Superior temporal gyrus (tissue), 1 donor: ENCODE measurements around the gene DDRGK1.
"Not testable (repeated sequence)": the region's sequence is repeated elsewhere in the genome, so short reads cannot be mapped to it uniquely, and the experiment has no call there.

Experiments used
- DNase-seq: peaks from one replicate; pipeline ENCODE4 v3.0.0-alpha.2; 2016; ENCODE audit errors: extremely low spot score

DDRGK1 gene

DNA sequence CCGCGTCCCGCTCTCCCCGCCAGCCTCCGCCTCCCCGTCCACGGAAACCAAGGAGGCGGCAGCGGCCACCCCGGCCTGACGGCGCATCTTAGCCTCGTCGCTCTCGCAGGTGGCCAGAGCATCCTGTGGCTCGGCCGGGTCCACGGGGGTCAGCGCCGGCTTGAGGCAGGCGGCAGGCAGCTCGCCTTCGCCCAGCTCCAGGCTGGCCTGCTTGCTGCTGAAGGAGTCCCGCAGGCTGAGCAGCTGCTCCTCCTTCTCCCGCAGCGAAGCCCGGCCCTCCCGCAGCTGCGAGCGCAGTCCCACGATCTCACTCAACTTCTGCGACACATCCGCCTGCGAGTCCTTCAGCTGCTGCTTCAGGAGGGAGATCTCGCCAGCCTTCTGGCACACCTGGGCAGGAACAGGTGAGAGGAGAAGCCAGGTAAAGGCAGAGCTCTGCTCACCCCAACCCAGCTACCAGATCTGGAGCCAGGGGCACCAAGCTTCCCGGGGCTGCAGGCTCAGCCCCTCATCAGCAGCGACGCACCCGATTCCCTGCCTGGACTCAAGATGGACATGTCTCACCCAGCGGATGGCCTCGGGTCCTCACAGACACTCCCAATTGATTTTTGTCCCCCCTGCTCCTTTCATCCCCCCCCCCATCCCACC lies 39.6 kb downstream of the DDRGK1 start:
- no peak for DNase-seq

DNA sequence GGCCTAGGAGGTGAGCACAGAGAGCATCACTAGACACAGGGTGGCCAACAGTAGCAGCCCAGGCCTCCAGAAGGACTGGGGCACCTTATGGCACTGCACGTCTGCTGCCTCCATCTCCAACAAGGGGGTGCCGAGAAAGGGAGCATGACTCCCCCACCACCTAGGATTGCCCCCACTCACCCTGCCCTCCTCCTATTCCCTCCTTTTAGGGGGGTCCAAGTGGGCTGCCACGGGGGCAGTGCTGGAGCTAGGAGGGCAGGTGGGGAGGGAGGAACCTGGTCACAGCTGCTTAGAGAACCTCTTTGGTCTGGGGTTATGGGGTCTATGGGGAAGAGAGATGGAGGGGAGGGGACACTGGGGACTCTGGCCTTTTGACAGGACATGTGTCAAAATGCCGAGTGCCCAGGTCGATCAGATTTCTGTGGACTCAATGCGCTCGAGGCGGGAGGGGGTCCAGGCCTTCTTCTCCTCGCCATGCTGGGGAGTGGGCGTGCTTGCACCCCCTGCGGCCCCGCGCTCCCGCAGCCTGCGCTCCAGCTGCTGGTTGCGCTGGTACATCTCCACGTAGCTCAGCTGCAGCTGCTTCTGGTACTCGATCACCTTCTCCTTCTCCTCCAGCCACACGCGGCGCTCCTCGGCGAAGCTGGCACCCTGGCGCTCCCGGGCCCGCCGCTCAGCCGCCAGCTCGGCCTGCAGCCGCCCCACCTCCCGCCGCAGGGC lies 40.3 kb downstream of the DDRGK1 start:
- no peak for DNase-seq

DNA sequence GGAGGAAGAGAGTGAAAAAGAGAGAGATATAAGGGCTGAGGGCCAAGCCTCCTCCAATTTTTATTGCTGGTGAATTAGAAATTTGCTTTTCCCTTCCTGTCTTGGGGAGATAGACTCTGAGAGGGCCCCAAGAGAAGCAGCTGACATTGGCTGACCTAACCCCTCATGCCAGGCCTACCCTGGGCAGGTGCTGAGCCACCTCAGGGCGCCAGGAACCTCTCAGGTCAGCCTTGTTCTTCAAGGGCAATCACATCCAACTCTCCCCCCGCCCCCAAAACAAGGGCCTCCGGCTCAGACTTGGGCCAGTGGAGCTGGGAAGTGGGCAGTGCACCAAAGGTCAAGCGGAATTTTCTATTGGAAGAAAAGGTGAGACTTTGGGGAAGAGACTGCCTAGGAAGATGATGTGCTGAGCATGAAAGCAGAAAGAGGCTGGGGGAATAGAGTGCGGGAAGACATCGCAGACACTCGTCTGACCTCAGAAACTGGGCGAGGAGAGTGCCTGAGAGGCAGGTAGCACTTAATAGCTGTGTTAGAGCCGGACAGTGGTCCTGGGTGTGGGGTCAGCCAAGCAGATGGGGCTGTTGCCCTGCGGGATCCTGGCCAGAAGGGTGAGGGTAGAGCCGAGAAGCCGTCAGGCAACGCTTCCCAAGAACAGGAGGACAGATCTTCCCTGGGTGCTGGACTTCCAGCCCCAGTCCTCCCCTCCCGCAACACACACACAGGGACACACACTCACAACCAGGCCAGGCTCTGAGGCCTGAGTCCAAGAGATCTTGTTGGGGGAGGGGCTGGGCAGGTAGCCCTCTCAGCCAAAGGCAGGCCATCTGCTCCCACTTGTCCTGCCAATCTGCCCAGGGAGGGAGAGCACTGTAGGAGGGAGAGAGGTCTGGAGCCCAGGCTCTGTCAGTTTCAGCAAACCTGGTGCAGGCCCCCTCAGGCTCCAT lies 41.1 kb downstream of the DDRGK1 start:
- DNase-seq: no peak

DNA sequence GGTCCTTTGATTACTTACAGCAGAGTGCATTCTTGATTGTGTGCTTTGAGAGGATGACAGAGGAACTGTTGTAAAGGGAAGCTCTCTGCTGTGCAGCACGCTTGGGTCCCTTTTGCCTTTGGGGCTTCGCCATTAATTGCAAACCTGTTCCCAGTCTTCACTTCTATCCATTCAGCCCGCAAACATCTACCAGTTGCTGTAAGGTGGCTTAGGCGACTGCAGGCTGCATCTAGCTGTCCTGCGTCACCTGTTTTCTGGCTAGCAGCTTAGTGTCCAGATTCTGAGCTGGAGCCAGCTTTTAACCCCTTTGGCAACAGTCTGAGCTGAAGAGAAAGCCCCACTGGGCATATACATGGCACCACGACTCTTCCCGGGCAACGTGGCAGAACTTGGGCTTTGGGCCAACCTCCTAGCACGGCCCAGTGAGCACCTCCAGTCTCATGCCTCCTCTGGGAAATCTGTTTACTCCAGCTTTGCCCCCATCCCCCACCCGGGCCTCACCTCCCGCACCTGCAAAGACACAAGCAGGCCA lies 42.3 kb downstream of the DDRGK1 start:
- DNase-seq: no peak

DNA sequence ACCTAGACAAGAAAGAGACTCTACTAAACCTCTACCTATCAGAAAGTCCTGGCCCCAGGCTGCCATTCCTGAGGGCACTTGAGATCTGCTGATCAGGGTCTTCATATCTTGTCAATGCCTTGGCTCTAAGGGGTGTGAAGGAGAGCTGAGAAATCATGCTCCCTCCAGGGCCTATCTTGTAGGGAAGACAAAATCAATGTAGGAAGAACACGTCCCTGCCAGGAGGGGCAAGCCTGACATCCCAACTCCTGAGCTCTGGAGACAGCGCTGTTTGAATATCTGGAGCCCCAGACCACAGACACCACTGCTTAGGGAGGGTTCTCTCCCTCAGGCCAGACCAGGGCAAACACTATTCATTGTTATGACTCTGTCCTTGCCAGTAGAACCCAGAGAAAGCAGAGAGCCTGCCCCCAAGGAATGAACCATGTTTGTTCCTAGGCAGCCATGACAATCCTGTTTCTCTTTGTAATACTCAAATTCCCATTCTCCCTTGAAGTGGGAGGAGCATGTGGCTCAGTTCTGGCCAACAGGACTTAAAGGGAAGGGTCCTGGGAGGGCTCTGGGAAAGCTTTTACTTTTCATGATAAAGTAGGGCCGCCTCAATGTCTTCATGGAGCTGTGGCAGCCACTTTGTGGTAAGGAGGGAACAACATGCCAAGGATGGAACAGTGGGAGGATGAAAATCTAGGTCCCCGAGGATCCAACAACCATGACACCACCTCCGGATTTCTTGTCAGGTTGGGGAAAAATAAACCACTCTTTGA lies 43.0 kb downstream of the DDRGK1 start:
- DNase-seq: no peak

DNA sequence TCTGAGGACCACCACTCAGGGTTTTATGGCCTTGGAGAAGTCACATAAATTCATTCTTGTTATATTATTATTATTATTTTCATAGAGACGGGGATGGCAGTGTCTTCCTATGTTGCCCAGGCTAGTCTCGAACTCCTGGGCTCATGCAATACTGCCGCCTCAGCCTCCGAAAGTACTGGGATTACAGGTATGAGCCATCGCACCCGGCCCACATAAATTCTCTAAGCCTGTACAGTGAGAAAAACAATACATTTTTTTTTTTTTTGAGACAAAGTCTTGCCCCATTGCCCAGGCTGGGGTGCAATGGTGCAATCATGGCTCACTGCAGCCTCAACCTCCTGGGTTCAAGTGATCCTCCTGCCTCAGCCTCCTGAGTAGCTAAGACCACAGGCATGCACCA lies 44.1 kb downstream of the DDRGK1 start:
- DNase-seq: no peak

DNA sequence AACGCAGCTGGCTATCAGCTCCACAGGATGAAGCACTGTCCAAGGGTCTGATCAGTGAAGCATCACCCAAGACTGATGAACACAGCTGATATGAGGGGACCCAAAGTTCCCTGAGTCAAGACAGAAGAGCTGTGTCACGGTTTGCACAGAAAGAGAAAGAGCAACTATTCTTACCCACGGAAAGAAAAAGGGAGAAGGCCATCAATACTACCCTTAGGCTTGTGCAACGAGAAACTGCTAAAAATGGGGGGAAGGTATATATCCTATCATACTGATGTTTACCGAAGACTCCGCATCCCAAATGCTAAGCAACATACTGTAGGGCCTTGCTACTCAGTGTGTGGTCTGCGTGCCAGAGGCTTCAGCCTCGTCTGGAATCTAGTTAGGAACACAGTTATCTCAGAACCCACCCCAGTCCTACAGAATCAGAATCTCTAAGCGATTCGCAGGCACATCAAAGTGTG lies 45.5 kb downstream of the DDRGK1 start:
- DNase-seq: no peak

DNA sequence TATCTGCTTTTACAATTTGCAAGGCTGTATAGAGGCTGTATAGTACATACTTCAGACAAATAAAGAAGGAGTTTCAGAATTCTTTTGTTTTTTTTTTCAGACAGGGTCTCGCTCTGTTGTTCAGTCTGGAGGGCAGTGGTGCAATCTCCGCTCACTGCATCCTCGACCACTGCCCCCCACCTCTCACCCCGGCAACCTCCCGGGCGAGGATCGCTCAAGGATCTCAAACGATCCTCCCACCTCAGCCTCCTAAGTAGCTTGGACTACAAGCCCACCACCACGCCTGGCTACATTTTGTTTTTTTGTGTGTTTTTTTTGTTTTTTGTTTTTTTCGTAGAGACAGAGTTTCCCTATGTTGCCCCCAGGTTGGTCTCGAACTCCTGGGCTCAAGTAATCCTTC lies 46.7 kb downstream of the DDRGK1 start:
- no peak for DNase-seq

DNA sequence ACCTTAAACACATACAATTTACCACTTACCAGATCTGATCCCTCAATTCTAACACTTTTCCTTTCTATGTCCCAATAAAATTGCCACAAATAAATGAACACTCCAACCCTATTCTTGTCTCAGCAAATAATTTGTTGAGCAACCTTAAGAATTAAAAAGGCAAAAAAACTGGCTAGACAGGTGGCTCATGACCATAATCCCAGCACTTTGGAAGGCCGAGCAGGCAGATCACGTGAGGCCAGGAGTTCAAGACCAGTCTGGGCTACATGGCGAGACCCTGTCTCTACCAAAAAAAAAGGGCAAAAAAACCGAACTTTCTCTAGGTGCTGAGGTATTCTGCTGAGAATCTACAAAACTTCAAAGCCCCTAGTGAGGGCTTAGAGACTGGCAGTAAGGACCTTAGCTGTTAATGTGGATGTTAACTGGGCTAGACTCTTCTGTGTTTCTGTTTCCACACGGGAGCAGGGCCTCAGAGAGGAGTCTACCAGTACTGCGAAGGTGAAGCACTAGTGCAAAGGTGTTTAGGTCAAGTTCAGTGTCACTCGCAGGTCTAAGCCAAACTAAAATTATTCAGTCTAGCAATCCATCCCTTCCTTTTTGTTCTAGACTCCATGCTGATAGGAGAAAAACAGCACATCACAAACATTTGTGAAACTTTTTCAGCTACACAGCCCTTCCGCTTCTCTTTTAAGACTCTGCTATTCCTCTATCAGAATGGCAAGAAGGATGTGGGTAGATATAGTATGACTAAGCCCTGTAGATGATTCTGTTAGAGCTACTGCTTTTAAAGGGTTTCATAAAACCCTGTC lies 47.5 kb downstream of the DDRGK1 start:
- no peak for DNase-seq

DNA sequence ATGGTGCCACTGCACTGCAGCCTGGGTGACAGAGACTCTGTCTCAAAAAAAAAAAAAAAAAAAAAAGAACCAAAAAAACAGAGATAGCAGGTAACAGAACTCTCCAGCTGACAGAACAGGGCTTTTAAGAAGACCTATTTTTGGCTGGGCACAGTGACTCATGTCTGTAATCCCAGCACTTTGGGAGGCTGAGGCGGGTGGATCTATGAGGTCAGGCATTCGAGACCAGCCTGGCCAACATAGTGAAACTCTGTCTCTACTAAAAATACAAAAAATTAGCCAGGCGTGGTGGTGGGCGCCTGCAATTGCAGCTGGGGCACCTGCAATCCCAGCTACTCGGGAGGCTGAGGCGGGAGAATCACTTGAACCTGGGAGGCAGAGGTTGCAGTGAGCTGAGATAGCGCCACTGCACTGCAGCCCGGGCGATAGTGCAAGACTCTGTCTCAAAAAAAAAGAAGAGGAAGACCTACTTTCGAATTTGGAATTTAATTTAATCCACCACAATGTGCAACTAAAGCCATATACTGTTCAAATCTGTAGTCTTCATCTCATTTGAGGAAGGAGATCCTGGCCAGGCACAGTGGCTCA lies 52.3 kb downstream of the DDRGK1 start:
- not testable (repeated sequence) for DNase-seq

DNA sequence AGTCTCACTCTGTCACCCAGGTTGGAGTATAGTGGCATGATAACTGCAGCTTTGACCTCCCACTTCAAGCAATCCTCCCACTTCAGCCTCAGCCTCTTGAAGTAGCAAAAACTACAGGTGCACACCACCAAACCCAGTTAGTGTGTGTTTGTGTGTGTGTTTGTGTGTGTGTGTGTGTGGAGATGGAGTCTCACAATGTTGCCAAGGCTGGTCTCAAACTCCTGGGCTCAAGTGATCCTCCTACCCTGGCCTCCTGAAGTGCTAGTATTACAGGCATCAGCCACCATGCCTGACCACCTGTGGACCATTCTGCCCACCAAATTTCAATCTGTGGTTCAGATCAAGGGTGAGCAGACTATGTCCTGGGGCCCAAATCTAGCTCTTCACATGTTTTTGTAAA lies 53.6 kb downstream of the DDRGK1 start:
- DNase-seq: no peak

DNA sequence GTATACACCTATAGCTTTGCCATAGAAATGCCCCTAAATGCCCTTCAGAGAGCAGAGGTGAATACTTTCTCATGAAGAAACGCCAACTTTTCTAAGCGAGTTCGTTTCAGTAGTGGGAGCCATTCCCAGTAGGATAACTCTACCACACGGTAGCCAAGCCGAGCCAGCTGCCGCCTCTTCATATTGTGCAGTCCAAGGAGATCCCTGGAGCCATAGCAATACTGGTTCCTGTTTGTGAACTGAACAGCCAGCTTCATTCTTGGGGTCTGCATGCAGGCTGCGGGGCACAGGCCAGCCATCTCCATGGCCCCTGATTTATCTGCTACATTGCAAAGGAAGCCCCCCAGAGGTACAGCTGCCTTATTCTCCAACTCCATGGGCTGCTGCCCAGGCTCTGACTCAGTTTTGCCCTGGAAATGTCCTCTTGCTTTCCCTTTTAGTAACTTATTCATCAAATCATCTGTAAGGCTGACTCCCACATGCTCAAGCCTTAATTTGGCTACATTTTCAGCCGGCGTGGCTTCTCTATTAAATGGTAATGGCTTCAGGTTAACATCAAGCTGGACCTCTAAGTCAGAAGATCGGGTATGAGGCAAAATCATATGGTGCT lies 57.6 kb downstream of the DDRGK1 start:
- DNase-seq: peak; percentile 32

DNA sequence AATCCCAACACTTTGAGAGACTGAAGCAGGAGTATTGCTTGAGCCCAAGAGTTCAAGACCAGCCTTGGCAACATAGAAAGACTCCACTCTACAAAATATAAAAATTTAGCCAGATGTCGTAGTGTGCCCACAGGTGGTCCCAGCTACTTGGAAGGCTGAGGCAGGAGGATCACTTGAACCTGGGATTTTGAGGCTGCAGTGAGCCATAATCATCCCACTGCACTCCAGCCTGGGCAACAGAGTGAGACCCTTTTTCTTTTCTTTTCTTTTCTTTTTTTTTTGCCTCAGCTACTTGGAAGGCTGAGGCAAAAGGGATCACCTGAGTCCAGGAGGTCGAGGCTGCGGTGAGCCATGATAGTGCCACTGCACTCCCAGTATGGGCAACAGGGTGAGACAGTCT lies 62.7 kb downstream of the DDRGK1 start:
- DNase-seq: no peak
